SK-N-SH (cell line): ENCODE results near the gene ITIH5. TPM values are rescaled to one million over a fixed set of nuclear protein-coding genes. Genes with fewer than 3 reads are reported as not detected.

Source experiments
- CTCF ChIA-PET: fragments of 300-600, 350-600 bp; formaldehyde crosslinking; extraction: SDS; loops from one replicate; lab custom pipeline; 2021; lab: Yijun Ruan, JAX
- POLR2A ChIA-PET: fragments of 350-600 bp; sonication (Branson Sonifier 250); formaldehyde crosslinking; extraction: SDS; loops from one replicate; lab custom pipeline; 2020; ENCODE audit warnings: antibody characterized with exemption, inconsistent platforms; lab: Yijun Ruan, JAX
- DNase-seq: peaks from one replicate; pipeline ENCODE4 v3.0.0; 2012
- H2AFZ ChIP-seq: fragments of 200-600 bp; sonication (generic); 2 replicates; pipeline ENCODE4 v1.8.1; 2016; ENCODE audit warnings: antibody characterized with exemption, mild to moderate bottlenecking, low read depth
- H3F3A ChIP-seq: fragments of 200-600 bp; sonication (generic); replicated peaks from 2 replicates; pipeline ENCODE3; 2016; ENCODE audit warnings: antibody characterized with exemption, mild to moderate bottlenecking; ENCODE audit not compliant: insufficient read depth
- H3K27ac ChIP-seq, 2 experiments: fragments of 200-500 bp in 1 of 2; fragments of 200-600 bp in 1 of 2; sonication (Bioruptor generic) in 1 of 2; sonication (generic), shearing (Covaris generic) in 1 of 2; 2 replicates each; pipeline versions ENCODE4 v1.5.1 to v1.6.1; 2014 to 2016; ENCODE audit warnings: low read depth in 2 of 2, inconsistent platforms in 1 of 2, low read length in 1 of 2, mild to moderate bottlenecking in 1 of 2, mixed read lengths in 1 of 2
- H3K27me3 ChIP-seq: fragments of 200-600 bp; sonication (generic), shearing (Covaris generic); 2 replicates; pipeline ENCODE4 v1.6.1; 2016; ENCODE audit warnings: mixed run types; ENCODE audit not compliant: insufficient read depth
- H3K36me3 ChIP-seq, 2 experiments: fragments of 200-500 bp in 1 of 2; fragments of 200-600 bp in 1 of 2; sonication (Bioruptor generic) in 1 of 2; sonication (generic) in 1 of 2; replicated peaks in 1 of 2; 2 replicates each; pipeline versions ENCODE3 to v1.5.1; 2014 to 2016; ENCODE audit warnings: low read length in 1 of 2, mild to moderate bottlenecking in 1 of 2; ENCODE audit not compliant: insufficient read depth in 2 of 2, control insufficient read depth in 1 of 2
- H3K4me1 ChIP-seq, 2 experiments: fragments of 200-500 bp in 1 of 2; fragments of 200-600 bp in 1 of 2; sonication (Bioruptor generic) in 1 of 2; sonication (generic), shearing (Covaris generic) in 1 of 2; 2 replicates each; pipeline versions ENCODE4 v1.5.1 to v1.6.1; 2014 to 2016; ENCODE audit warnings: low read depth in 1 of 2, low read length in 1 of 2, mixed run types in 1 of 2; ENCODE audit not compliant: insufficient read depth in 2 of 2, control insufficient read depth in 1 of 2
- H3K4me2 ChIP-seq: fragments of 200-600 bp; sonication (generic), shearing (Covaris generic); 2 replicates; pipeline ENCODE4 v1.6.1; 2017; ENCODE audit warnings: mixed run types
- H3K4me3 ChIP-seq, 2 experiments: fragments of 200-500 bp in 1 of 2; fragments of 200-600 bp in 1 of 2; sonication (Bioruptor generic) in 1 of 2; sonication (generic), shearing (Covaris generic) in 1 of 2; 2 replicates each; pipeline versions ENCODE4 v1.5.1 to v1.8.1; 2014 to 2016; ENCODE audit warnings: low read depth in 2 of 2, inconsistent platforms in 1 of 2, low read length in 1 of 2, mild to moderate bottlenecking in 1 of 2, mixed read lengths in 1 of 2, moderate library complexity in 1 of 2
- H3K79me2 ChIP-seq: fragments of 200-600 bp; sonication (generic); 2 replicates; pipeline ENCODE4 v1.8.1; 2017; ENCODE audit warnings: mild to moderate bottlenecking; ENCODE audit not compliant: insufficient read depth
- H3K9ac ChIP-seq: fragments of 200-600 bp; sonication (generic); 2 replicates; pipeline ENCODE4 v1.6.1; 2017; ENCODE audit warnings: mixed run types
- H3K9me2 ChIP-seq: fragments of 200-600 bp; sonication (generic); 2 replicates; pipeline ENCODE4 v1.6.1; 2017; ENCODE audit warnings: mixed run types
- H3K9me3 ChIP-seq: fragments of 200-600 bp; sonication (generic); 2 replicates; pipeline ENCODE4 v1.6.1; 2017; ENCODE audit warnings: mixed run types, mild to moderate bottlenecking, moderate library complexity
- H4K20me1 ChIP-seq: fragments of 200-600 bp; sonication (generic); 2 replicates; pipeline ENCODE4 v1.6.1; 2017; ENCODE audit warnings: mild to moderate bottlenecking, mixed run types; ENCODE audit not compliant: insufficient read depth
- ELF1 ChIP-seq: IDR thresholded peaks from 2 replicates; pipeline ENCODE4 v1.4.0; 2012
- EP300 ChIP-seq, 2 experiments: IDR thresholded peaks; 2 replicates each; pipeline versions ENCODE4 v1.4.0 to v1.6.1; 2012; ENCODE audit warnings: borderline replicate concordance in 1 of 2, low read depth in 1 of 2, low read length in 1 of 2
- FOXM1 ChIP-seq: IDR thresholded peaks from 2 replicates; pipeline ENCODE4 v1.4.0; 2012; ENCODE audit warnings: low read depth, mild to moderate bottlenecking
- IRF3 ChIP-seq: fragments of 150-350 bp; IDR thresholded peaks from 2 replicates; pipeline ENCODE4 v1.6.1; 2016; ENCODE audit warnings: mild to moderate bottlenecking, low read depth, low read length
- MXI1 ChIP-seq: IDR thresholded peaks from 2 replicates; pipeline ENCODE4 v1.6.1; 2012; ENCODE audit warnings: mild to moderate bottlenecking, low read depth, low read length, improper control_type of control experiment
- RAD21 ChIP-seq: IDR thresholded peaks from 2 replicates; pipeline ENCODE4 v1.6.1; 2012; ENCODE audit warnings: mild to moderate bottlenecking, low read length
- RCOR1 ChIP-seq: fragments of 150-350 bp; IDR thresholded peaks from 2 replicates; pipeline ENCODE4 v1.6.1; 2017; ENCODE audit warnings: antibody characterized with exemption, low read length
- RFX5 ChIP-seq: IDR thresholded peaks from 2 replicates; pipeline ENCODE4 v1.6.1; 2012; ENCODE audit warnings: mild to moderate bottlenecking, improper control_type of control experiment, low read length
- SMC3 ChIP-seq: IDR thresholded peaks from 2 replicates; pipeline ENCODE4 v1.6.1; 2012; ENCODE audit warnings: low read depth, low read length, improper control_type of control experiment
- TAF1 ChIP-seq: IDR thresholded peaks from 2 replicates; pipeline ENCODE4 v1.6.1; 2012; ENCODE audit warnings: low read depth, mild to moderate bottlenecking, low read length, moderate library complexity, borderline replicate concordance
- TCF12 ChIP-seq: IDR thresholded peaks from 2 replicates; pipeline ENCODE4 v1.4.0; 2012
- TEAD4 ChIP-seq: IDR thresholded peaks from 2 replicates; pipeline ENCODE4 v1.4.0; 2012; ENCODE audit warnings: mild to moderate bottlenecking, borderline replicate concordance; ENCODE audit not compliant: insufficient read depth
- ZBTB33 ChIP-seq: IDR thresholded peaks from 2 replicates; pipeline ENCODE4 v1.4.0; 2012; ENCODE audit warnings: low read depth, borderline replicate concordance
- WGBS: methylation state at CpG from one replicate; pipeline ENCODE4 v1.1.6; 2017; ENCODE audit warnings: low lambda C conversion rate; 5-methylcytosine and 5-hydroxymethylcytosine counted together
- polyA plus RNA-seq, 3 experiments: library from polyadenylated mRNA; depleted of rRNA; stranded (reverse); fragments of >200 nt; gene quantifications; 2 replicates each; pipeline ENCODE4 v1.2.3, GENCODE V29; 2012

The ITIH5 gene
- polyA plus RNA-seq, 1 of the 3 experiments (the other 2 are of a cell fraction), result 0.07 TPM

GRCh38 chr10:7625009-7625408 is 41.8 kb downstream of the ITIH5 start (continued):
- TF ChIP-seq ZBTB33 (no peak), IRF3 (no peak), RAD21 (no peak), FOXM1 (no peak), MXI1 (no peak), SMC3 (no peak), TAF1 (no peak), TCF12 (no peak)

DNA sequence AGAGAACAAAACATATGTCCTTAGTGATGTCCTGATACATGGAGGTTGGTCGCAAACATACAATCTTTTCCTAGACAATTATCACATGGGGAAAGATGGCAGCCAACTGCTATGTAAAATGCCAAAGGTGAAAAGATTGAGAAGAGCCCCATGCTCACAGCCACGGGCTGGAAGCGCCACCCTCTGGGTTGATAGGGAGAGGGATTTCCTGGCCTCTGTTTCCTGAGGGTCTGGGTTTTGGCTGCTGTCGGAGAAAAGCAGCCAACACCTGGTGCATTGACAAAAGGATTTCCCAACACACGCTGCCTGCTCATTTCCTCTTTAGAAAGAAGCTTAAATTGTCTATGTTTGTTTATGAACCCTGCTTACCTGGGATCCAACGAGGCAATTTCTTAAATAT is 43.8 kb downstream of the ITIH5 start:
- POLR2A ChIA-PET, result no interaction called here
- CTCF ChIA-PET, result interaction anchor here (1.6 to 1.9 kb wide), 2 partner anchors 23 to 64 kb away, joined by 4 to 5 read pairs; no protein-coding TSS in a partner anchor
- no peak for TF ChIP-seq RFX5
- no peak for TF ChIP-seq MXI1
- H3K79me2 ChIP-seq, result no peaks in the 10 kb centered on the region
- H3K4me1 ChIP-seq, result peaks cover 0 to 2% of the 10 kb centered on the region in 2 experiments; a peak in 2 of 4 replicates
- no peaks in the 10 kb centered on the region for H3K27me3 ChIP-seq
- DNase-seq, result no peak
- H3K9me2 ChIP-seq, result no peaks in the 10 kb centered on the region
- H3K9ac ChIP-seq, result no peak overlapping the region
- no peak overlapping the region for H3K4me3 ChIP-seq
- no peak overlapping the region for H2AFZ ChIP-seq
- no peaks in the 10 kb centered on the region for H3K36me3 ChIP-seq
- no peaks in the 10 kb centered on the region for H4K20me1 ChIP-seq
- H3K27ac ChIP-seq, result no peak overlapping the region
- 34% methylated on average over 6 of the region's 6 CpGs for WGBS
- H3F3A ChIP-seq, result no peaks in the 10 kb centered on the region
- H3K4me2 ChIP-seq, result no peak overlapping the region
- no peaks in the 10 kb centered on the region for H3K9me3 ChIP-seq

GRCh38 chr10:7618461-7618860 is 48.3 kb downstream of the ITIH5 start:
- ChIA-PET CTCF (no interaction called here), POLR2A (no interaction called here)
- Histone ChIP-seq H3K36me3 (no peaks in the 10 kb centered on the region), H3K9me3 (no peaks in the 10 kb centered on the region), H3F3A (no peaks in the 10 kb centered on the region), H3K4me3 (no peak overlapping the region), H3K27ac (peak overlapping the region in 1 of 2 experiments; percentile 61; a peak in 2 of 4 replicates), H2AFZ (no peak overlapping the region), H3K9me2 (no peaks in the 10 kb centered on the region), H3K4me1 (peaks cover 0 to 2% of the 10 kb centered on the region in 2 experiments; a peak in 2 of 4 replicates), H3K4me2 (no peak overlapping the region), H4K20me1 (no peaks in the 10 kb centered on the region), H3K27me3 (no peaks in the 10 kb centered on the region), H3K9ac (no peak overlapping the region), H3K79me2 (no peaks in the 10 kb centered on the region)
- 5% methylated on average over 2 of the region's 2 CpGs for WGBS
- peak; percentile 26 for DNase-seq
- TF ChIP-seq TEAD4 (no peak), RFX5 (no peak), RAD21 (no peak), EP300 (IDR thresholded peaks at IDR 0.05; ENCODE audit: borderline replicate concordance in 1 of 2, low read depth in 1 of 2, low read length in 1 of 2) (no peak), RCOR1 (no peak), ELF1 (no peak)
